ENCODE measurements around the gene RORC.

RORC gene

GRCh38 chr1:151825751-151826660 lies 5.6 kb downstream of the RORC start:
- no peak for DNase-seq

DNA sequence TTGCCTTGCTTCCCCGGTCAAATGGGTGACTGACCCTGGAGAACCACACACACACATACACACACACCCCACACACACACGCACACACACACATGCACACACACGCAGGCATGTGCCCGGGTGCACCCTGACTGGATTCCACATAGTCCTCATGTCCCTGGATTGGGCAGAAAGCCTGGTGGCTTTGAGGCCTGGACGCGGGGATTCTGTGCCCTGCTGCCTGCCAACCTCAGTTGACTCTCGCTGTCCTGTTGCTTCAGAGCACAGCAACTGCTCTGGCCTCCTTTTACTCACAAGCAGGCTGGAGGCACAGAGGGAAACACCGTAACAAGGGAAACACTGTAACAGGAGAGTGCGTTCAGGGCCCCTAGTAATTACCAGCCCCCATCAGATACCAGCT lies 6.4 kb downstream of the RORC start:
- DNase-seq, result no peak

DNA sequence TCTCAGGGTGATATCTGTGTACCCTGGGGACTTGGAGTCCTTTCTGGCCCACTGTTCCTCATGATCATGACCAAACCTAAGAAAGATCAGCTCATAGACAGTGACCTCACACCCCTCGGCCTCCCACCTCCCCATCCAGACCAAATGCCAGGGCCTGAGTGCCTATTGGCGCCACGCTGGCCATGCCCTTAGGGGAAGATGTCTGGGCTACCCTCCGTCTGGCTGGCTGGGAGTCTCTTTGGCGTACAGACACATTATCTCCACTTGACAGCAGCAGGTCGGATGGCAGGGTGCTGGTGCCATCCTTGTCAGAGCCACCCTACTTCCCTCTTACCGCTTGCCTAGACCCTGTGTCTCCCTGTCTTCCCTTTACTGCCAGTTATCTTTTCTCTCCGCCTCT lies 8.4 kb downstream of the RORC start:
- DNase-seq, result no peak

DNA sequence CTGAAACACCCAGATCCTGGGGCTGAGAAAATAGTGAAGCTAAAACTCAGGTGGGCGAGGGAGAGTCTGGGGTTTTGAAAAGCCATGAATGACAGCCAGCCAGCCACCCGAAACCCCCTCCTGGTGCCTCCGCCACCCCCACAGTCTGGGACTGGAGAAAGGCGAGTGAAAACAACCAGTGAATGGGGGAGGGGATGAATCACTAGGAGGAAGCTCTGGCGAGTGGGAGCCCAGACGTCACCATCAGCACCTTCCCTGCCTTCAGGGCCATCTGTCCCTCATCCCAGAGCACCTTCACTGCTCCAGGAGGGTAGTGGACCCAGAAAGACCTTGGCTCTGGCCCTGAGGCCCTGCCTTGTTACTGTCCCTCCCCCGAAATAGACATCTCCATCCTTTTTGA lies 9.2 kb downstream of the RORC start:
- peak; percentile 41 for DNase-seq

GRCh38 chr1:151820940-151821339 lies 10.7 kb downstream of the RORC start:
- DNase-seq, result no peak

- no peak for DNase-seq
These were observed 11.5 kb downstream of the RORC start for GRCh38 chr1:151819976-151820623.

- no peak for DNase-seq
These were observed 12.3 kb downstream of the RORC start for GRCh38 chr1:151819227-151819835.

- DNase-seq, result peak; percentile 61
These were observed 14.3 kb downstream of the RORC start for GRCh38 chr1:151817353-151817730.

DNA sequence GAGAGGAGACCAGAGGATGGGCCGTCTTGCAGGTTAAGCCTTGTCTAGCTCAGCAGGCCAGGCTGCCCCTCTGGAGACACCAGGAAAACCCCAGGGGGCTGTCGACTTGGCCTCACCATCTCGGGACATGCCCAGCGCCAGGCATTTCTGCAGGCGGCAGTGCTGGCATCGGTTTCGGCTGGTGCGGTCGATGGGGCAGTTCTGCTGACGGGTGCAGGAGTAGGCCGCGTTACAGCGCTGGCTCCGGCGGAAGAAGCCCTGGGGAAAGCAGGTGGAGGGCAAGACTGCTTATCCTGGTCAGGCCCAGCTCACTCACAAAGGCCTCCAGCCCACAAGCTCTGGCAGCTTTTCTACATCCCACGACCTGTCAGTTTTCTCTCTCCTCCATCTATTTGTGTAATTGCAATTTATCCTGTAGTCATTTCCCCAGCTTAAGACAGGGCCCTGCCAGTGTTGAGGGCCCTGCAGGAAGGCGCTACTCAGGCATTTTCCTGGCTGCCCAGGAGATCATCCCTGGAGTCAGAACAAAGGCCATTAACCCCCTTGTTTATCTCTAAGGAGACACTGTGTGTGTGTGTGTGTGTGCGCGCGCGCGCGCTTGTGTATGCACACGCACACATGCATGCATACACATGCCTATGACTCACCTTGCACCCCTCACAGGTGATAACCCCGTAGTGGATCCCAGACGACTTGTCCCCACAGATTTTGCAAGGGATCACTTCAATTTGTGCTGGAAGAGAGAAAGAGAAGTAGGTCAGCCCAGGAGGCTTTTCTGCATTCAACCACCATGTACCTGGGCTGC lies 14.9 kb downstream of the RORC start:
- no peak for DNase-seq

GRCh38 chr1:151815716-151816327 lies 15.8 kb downstream of the RORC start:
- no peak for DNase-seq

GRCh38 chr1:151814971-151815545 lies 16.5 kb downstream of the RORC start:
- no peak for DNase-seq

DNA sequence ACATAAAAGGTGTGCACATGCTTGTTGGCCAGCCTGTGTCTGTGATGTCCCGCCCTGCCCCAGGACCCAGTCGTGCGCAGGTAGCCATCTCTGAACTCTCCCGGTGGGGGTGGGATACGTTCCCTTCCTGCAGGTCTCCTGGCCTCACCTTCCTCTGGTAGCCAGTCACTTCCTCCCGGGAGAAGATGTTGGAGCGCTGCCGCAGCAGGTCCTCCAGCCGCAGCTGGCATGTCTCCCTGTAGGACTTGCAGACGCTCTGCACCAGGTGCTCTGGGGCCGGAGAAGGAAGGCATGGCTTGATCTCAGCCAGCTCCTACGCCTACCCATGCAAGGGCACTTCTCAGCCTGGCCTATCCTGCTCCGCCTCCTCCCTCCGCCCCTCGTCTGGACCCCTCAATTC lies 17.2 kb downstream of the RORC start:
- no peak for DNase-seq

GRCh38 chr1:151813271-151813977 lies 18.2 kb downstream of the RORC start:
- DNase-seq, result no peak

GRCh38 chr1:151811181-151811580 lies 20.4 kb downstream of the RORC start:
- DNase-seq, result no peak

DNA sequence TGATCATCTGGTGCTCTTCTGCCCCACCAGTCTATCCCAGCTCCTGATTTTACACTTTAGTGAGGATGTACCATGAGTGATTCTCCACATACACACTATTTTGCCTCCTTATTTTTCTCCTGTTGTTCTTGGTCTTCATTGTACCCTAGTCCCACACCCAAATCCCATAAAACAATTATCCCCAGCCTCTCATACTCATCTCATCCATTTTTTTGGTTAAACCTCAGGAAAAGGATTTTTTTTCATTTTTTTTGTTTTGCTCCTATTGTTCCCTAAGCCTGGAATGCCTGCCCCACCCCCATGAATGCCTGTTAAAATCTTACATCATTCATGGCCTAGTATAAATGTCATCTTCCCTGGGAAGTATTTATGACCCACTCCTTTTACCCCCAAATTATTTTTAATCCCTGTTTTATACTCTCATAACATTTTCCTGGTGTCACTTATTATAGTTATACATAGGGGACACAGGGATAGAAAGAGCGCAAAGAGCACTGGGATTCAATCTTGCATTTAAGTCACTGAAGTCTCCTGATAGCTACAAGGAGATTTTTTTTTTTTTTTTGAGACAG lies 21.5 kb downstream of the RORC start:
- no peak for DNase-seq

DNA sequence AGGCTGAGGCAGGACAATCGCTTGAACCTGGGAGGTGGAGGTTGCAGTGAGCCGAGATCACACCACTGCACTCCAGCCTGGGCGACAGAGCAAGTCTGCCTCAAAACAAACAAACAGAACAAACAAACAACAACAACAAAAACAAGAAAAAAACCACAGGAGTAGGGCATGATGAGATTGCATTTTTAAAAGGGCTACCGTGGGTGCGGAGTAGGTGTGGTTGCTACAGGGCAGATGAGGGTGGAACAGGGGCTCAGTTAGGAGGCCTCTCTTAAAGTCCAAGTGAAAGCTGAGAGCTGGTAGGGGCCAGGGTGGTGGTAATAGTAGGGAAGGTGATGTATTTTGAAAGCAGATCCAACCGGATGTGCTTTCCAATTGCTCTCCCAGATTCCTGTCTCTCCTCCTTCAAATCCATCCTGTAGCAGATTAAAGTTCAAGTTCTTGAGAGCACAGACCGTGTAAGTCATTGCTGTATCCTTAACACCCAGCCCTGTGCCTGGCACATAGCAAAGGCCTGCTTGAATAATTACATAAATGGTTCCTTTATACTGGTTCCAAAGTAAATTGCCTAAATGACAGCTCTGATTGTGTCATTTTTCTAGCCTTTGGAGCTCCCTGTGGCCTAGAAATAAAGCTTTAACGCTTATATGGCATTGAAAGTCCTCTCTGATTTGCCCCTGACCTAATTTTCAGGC lies 22.2 kb downstream of the RORC start:
- DNase-seq, result no peak

DNA sequence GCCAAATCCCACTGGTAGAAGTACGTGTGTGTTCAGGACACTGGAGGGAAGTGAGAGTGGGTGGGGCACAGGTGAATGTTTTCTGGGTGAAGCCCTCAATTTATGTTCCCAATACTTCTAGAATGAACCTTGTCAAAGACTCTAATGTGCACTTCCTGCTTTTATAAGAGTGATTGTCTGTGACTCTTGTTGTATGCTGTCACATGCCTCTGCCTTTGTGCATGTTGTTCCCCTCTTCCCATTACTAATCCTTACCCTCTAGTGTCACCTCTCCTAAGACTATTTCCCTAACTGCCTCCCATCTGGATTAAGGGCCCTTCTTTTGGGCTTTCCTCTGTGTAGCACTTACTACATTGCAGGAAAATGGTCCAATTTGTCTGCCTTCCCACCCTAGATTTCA lies 23.8 kb downstream of the RORC start:
- peak; percentile 34 for DNase-seq

GRCh38 chr1:151807131-151807530 lies 24.5 kb downstream of the RORC start:
- no peak for DNase-seq

- no peak for DNase-seq
These were observed 25.4 kb downstream of the RORC start for GRCh38 chr1:151806170-151806569.

DNA sequence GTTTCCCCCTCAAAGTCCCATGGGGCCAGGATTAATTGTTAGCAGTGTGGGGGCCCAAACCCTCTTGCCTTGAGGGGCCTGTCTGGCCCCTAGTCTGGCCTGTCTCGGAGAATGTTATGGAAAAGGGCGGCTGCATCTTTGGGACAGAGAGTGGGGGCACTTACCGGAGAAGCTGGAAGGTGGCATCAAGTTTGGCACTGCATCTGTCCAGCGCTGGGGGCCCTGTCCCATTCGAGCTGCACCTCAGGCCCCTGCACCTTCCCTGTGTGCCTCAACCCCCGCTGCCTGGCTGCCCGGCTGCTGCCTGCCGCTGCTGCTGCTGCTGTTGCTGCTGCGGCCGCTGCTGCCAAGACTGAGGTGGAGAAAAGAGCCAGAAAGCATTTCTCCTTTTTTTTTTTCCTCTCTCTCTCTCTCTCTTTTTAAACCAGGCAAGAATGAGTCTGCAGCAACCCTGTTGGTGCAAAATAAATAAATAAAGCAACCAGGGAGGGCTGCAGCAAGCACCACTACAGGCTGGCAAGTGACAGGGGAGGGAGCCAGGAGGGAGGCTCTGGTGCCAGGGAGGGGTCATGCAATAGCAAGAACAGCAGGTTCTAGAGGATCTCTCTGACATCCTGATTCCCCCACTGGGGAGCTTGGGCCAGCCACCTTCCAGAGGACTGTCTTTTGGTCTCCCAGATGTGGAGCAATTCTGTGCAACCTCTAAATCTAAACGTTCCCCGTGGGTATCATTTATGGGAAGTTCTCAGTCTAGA lies 26.4 kb downstream of the RORC start, which contains the start of gene LINGO4:
Gene LINGO4, minus strand, starts transcription at position 354 of the 755 bp plus-strand sequence. CDS start 2,715 bp downstream, outside the sequence.
- DNase-seq, result no peak

Measured in inflammatory macrophage treated with lipopolysaccharide for 4 hours (primary cell).